Ishikawa (cell line): ENCODE results near the gene HELZ.

Experiments used
- CEBPB ChIP-seq: IDR thresholded peaks from 2 replicates; pipeline ENCODE4 v1.6.1; 2012
- EP300 ChIP-seq: IDR thresholded peaks from 2 replicates; pipeline ENCODE4 v1.6.1; 2012; ENCODE audit warnings: borderline replicate concordance
- YY1 ChIP-seq: IDR thresholded peaks from 2 replicates; pipeline ENCODE4 v1.6.1; 2012; ENCODE audit warnings: low read depth

- TF ChIP-seq CEBPB (no peak), YY1 (no peak), EP300 (no peak)
These were observed 212.6 kb downstream of the HELZ start for GRCh38 chr17:67032382-67032781.
